HFFc6 (cell line): Measurements from ENCODE around the gene CYSRT1. TPM values are rescaled to one million over a fixed set of nuclear protein-coding genes. Genes with fewer than 3 reads are reported as not detected.

Experiments
- DNase-seq: peaks from one replicate; pipeline ENCODE4 v3.0.0-alpha.2; 2018
- H3K27ac Mint-ChIP-seq: 2 replicates; pipeline ENCODE4 v1.8.0; 2020; ENCODE audit warnings: mild to moderate bottlenecking, mixed read lengths
- H3K27me3 Mint-ChIP-seq: 2 replicates; pipeline ENCODE4 v1.8.0; 2021; ENCODE audit warnings: mild to moderate bottlenecking, moderate library complexity, mixed read lengths; ENCODE audit not compliant: insufficient read depth
- H3K36me3 Mint-ChIP-seq: 2 replicates; pipeline ENCODE4 v1.8.0; 2021; ENCODE audit warnings: low read depth, mixed read lengths
- H3K4me1 Mint-ChIP-seq: 2 replicates; pipeline ENCODE4 v1.8.0; 2020; ENCODE audit warnings: low read depth, mixed read lengths
- H3K4me3 Mint-ChIP-seq: 2 replicates; pipeline ENCODE4 v1.8.0; 2020; ENCODE audit warnings: mild to moderate bottlenecking, moderate library complexity, mixed read lengths
- H3K9me3 Mint-ChIP-seq: 2 replicates; pipeline ENCODE4 v1.8.0; 2020; ENCODE audit warnings: mild to moderate bottlenecking, mixed read lengths
- CTCF ChIP-seq: fragments of 200-600 bp; sonication (generic); IDR thresholded peaks from 2 replicates; pipeline ENCODE4 v1.5.0; 2021; ENCODE audit warnings: antibody characterized with exemption, mild to moderate bottlenecking
- total RNA-seq, 6 experiments: library from RNA; stranded (reverse); fragmentation: NEBNext Ultra II Directional; extraction: Animal tissue kit (Norgen Biotek cat#: 25700); gene quantifications; 2 replicates in 1 of 6; 3 replicates in 5 of 6; pipeline ENCODE4 v1.2.3, GENCODE V29; 2021

The CYSRT1 gene
- total RNA-seq, 6 experiments from 2014 or later = 0.41 to 0.97 (median 0.68) TPM

- Mint-ChIP-seq H3K4me1 (peaks cover 21% of the 10 kb centered on the region), H3K27me3 (peaks cover 6% of the 10 kb centered on the region; the same call in 1 of the 2 replicates), H3K4me3 (no peak overlapping the region), H3K9me3 (no peaks in the 10 kb centered on the region), H3K36me3 (peaks cover 4% of the 10 kb centered on the region), H3K27ac (no peak overlapping the region)
- DNase-seq = no peak
- TF ChIP-seq CTCF = no peak
Measured at GRCh38 chr9:137183980-137184595, 40.9 kb upstream of the CYSRT1 start.

GRCh38 chr9:137184881-137185660, 39.9 kb upstream of the CYSRT1 start:
- peaks cover 6% of the 10 kb centered on the region; the same call in 1 of the 2 replicates for H3K27me3 Mint-ChIP-seq
- H3K36me3 Mint-ChIP-seq = peaks cover 4% of the 10 kb centered on the region
- no peak for TF ChIP-seq CTCF

GRCh38 chr9:137185921-137186320, 39.1 kb upstream of the CYSRT1 start:
- Mint-ChIP-seq H3K4me3 (no peak overlapping the region), H3K27me3 (peaks cover 6% of the 10 kb centered on the region; the same call in 1 of the 2 replicates), H3K27ac (no peak overlapping the region), H3K4me1 (peaks cover 31% of the 10 kb centered on the region), H3K36me3 (peaks cover 4% of the 10 kb centered on the region), H3K9me3 (no peaks in the 10 kb centered on the region)
- TF ChIP-seq CTCF = no peak
- no peak for DNase-seq

More at GRCh38 chr9:137184881-137185660, 39.9 kb upstream of the CYSRT1 start:
- no peak for DNase-seq
- H3K4me3 Mint-ChIP-seq = no peak overlapping the region
- H3K27ac Mint-ChIP-seq = no peak overlapping the region
- peaks cover 26% of the 10 kb centered on the region for H3K4me1 Mint-ChIP-seq
- H3K9me3 Mint-ChIP-seq = no peaks in the 10 kb centered on the region

GRCh38 chr9:137186385-137186784, 38.6 kb upstream of the CYSRT1 start:
- no peak overlapping the region for H3K27ac Mint-ChIP-seq
- no peaks in the 10 kb centered on the region for H3K9me3 Mint-ChIP-seq
- H3K27me3 Mint-ChIP-seq = peaks cover 6% of the 10 kb centered on the region; the same call in 1 of the 2 replicates
- no peak for TF ChIP-seq CTCF
- H3K4me1 Mint-ChIP-seq = peaks cover 32% of the 10 kb centered on the region
- H3K36me3 Mint-ChIP-seq = peaks cover 4% of the 10 kb centered on the region
- DNase-seq = no peak
- H3K4me3 Mint-ChIP-seq = peak overlapping the region; percentile 97

GRCh38 chr9:137187386-137187785, 37.6 kb upstream of the CYSRT1 start:
- peak overlapping the region; percentile 97 for H3K4me3 Mint-ChIP-seq
- no peaks in the 10 kb centered on the region; the same call in none of the 2 replicates for H3K36me3 Mint-ChIP-seq
- peak overlapping the region; percentile 94 for H3K27ac Mint-ChIP-seq
- no peak for DNase-seq
- H3K4me1 Mint-ChIP-seq = peaks cover 32% of the 10 kb centered on the region
- no peaks in the 10 kb centered on the region for H3K9me3 Mint-ChIP-seq
- H3K27me3 Mint-ChIP-seq = peaks cover 3% of the 10 kb centered on the region
- no peak for TF ChIP-seq CTCF
